HG03064 (cell line): ENCODE data around the gene KBTBD12.

ENCODE experiments used
- ATAC-seq: cut with Tn5 transposase; IDR thresholded peaks from one replicate; pipeline ENCODE4 v1.9.1; 2021; ENCODE audit warnings: low read depth; ENCODE audit not compliant: unreplicated experiment

Gene KBTBD12

DNA sequence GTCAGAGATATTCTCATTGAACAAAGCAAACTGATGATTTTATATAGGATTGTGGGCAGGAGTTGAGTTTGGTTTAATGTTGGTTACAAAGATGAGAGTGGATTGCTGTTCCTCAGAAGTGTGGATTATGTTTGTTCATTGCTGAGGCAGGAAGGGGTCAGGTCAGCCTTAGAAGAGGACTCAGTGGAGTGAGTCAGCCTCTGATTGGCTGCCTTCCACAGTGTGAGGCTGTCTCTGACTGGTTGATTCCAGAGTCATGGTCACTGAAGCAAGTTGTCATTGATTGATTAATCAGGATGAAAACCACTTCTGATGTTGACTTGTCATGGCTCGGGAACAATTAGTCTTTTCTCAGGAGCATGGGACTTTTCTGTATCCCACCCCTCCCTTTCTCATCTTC is 36.2 kb downstream of the KBTBD12 start:
- ATAC-seq, result no peak

DNA sequence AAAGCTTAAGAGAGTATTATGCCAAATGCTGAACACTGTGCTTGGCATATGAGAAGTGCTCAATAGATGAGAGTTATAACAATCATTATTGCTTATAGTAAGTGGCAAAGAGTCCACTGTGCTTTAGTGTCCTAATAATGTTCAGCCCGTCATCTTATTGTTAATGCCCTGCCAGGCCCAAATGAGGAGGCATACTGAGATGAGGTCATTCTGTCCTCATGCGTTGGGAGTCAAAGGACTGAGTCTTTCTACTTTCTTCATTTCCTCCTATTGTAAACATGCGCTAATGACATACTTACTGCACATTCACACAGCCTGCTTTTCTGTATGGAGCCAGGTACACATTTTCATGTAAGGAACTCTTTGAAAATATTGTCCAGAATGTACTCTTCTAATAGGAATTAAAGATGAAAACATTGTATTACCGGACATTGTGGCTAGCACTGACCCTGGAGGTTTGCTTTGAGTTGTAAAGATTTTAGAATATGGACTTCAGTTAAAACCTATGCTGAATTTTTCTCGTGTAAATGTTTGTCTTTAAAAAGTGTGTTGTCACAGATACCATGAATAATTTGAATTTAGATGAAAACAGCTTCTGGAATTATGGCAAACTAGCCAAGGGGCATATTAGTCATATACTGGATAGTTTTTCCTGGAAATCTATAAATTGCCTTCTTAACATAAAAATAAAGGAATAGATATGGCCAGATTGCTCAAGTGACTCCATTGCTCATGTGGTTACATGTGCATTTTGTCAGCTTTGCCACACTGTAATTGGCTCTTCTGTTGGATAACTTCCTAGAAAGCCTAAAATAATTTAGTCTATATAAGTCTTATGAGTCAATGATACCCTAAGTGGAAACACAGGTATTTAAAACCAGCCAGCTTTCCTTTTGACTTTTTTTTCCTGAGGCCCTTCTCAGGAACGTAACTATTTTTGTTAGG is 38.3 kb downstream of the KBTBD12 start:
- no peak for ATAC-seq

DNA sequence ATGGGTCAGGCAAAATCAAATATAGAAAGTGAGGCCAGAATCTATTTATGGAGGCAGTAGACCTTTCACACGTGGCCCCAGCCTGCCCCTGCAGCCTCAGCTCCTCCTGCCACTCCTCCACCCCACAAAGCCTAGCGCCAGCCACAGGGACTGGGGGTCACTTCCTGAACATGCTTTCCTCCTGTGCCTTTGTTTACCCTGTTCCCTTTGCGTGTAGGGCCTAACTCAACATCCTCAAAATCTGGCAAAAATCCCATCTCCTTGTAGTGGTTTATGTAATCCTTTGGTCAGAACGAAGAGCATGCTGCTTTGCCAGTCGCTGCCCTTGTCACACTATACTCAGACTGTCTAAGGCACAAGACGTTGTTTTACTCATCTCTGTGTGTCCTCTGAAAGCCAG is 39.6 kb downstream of the KBTBD12 start:
- ATAC-seq, result no peak

DNA sequence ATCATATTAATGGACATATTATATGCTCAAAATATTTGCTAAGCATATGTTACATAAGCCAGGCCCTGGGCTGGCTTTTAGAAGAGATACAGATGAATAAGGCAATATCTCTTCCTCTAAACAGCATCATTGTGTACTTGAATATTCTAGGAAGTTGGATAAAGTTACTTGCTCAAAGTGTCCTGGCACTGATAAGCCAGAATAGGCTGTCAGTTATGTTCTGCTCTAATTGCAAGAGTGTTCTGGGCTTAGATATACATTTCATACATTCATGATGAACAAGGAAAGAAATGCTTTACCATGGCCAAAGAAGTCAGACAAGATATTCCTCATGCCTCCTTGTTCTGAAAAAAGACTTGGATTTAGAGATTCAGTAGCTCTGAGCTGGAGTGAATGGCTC is 40.7 kb downstream of the KBTBD12 start:
- ATAC-seq, result no peak

DNA sequence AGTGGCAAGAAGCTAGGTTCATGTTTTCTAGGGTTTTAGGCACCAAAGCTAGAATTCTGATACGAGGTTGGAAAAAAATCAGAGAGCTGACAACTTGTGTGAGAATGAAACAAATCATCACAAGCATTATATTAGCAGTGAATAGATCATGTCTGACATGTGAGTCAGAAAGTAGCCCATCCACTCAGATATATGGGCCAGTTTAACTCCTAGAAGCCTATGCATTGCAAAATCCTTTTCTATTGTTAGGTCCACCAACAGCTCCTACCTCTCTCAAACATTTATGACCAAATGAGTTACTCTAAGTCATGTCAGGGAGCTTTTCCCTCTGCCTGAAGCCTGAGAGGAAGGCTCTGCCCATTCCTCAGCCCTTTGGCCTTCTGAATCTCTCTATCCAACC is 44.0 kb downstream of the KBTBD12 start:
- no peak for ATAC-seq

DNA sequence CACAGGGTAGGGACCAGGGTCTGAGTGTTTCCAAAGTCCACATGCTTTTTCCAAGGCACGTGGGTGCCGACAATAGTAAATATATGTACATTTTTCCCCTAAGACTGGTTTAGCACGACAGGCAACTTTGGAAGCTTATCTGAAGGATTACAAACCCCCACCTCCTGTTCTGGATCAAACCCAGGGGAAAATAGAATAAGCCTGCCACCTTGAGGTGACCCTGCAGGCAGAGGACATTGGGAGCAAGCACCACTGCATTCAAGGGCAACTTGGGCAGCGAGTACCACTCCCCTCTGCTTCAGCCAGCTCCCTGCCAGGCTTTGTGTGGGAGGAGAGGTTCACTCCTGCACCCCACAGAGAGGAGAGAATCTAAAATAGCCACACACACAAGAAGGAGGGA is 44.8 kb downstream of the KBTBD12 start:
- no peak for ATAC-seq

DNA sequence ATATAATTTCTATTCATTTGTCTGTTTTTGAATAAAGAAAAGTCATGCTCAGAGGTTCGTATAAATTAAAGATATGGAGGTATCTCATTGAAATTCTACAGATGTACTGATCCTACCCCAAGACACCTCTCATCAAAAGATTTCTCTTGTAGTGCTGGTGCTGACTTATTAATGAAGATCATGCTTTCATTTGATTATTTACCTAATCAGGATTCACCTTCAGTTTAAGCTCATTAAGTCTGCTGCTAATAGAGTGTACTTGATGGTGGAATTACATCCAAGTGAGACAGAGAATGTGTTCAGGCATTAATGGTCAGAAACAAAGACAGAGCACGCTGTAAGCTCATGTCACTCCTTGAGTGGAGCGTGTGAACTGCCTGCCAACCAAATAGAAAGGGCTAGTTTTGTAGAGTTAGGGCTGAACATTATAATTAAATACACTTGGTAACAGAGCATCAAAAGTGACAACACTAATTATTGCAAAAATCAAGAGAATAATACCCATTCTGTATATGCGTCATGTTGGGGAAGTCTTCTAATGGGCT is 45.5 kb downstream of the KBTBD12 start:
- no peak for ATAC-seq

DNA sequence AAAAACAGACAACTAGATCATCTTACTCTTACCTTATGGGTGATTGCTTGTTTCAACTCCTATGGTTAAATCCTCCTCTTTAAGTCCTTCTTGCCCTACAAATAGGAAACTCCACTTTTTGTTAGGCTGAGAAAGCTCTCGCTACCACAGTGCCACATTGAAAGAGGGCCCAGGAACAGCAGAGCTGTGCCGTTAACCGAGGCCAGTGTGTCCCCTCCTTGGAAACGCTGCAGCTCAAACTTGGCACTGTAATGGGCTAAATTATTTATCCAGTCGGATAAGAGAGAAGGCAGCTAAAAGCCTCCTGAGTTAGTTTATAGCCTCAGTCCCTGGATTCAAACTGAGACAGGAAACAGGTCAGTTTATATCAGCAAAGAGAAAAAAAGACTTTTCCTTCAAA is 46.1 kb downstream of the KBTBD12 start:
- no peak for ATAC-seq

DNA sequence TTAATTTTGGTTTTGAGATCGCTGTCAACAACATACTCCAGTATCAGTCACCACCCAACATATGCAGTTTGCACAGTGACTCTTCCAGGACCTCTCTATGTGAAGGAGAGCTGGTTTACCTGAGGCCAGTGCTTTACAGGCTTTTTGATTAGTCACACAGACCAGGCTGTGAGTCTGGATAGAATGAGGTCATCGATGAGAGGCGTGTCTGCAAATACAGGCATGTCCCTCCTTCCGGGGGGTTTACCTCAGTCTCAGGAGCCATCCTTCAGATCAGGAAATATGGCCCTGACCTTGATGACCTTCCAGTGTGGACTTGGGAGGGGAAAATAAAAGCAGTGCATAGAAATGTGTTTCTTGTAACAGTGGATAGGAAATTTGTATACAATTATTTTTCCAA is 46.9 kb downstream of the KBTBD12 start:
- ATAC-seq, result no peak

DNA sequence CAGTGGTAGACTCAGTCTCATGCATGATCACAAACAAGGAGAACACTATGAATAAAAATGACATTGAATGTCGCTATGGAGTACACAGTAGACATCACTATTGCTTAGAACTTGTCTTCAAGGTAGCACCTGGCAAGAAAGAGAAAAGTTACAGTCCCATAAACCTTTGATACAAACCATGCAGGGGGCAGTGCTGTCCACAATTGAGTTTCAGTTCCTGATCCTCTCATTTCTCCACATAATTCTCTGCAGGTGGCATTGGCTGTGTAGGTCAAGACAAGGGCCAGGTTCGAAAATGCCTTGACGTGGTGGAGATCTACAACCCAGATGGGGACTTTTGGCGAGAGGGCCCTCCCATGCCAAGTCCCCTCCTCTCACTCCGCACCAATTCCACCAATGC is 47.9 kb downstream of the KBTBD12 start:
- ATAC-seq, result no peak

DNA sequence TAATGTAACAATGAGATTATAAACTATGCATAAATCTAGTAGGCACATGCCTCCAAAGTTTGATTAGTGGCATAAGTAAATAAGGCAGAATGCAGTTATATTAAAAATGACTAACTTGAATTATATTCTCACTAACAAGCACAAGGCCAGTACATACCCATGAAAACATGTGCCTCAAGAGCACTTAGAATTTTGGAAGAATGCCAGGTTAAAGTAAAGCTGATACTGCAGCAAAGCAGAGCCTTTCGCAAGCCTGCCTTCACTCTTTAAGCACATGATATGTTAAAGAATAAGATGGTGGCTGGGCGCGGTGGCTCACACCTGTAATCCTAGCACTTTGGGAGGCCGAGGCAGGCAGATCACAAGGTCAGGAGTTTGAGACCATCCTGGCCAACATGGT is 49.0 kb downstream of the KBTBD12 start:
- no peak for ATAC-seq

DNA sequence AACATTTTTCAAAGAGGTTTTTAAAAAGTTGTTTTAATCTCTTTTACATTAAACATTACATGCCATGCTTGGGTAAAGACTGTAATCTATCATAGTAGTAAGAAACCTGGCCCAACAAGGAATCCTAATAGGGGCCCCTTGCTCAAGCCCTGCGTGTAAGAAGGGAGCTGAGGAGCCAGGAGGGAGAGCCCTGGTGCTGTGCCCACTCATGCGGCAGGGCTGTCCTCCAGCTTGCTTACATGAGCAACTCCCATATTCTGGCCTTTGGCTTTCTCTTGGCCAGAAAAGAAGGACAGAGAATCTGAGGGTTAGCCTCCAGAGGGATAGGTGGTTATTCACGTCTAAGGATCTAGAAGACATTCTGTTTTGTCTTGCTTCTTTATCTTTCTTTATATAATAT is 49.8 kb downstream of the KBTBD12 start:
- no peak for ATAC-seq

DNA sequence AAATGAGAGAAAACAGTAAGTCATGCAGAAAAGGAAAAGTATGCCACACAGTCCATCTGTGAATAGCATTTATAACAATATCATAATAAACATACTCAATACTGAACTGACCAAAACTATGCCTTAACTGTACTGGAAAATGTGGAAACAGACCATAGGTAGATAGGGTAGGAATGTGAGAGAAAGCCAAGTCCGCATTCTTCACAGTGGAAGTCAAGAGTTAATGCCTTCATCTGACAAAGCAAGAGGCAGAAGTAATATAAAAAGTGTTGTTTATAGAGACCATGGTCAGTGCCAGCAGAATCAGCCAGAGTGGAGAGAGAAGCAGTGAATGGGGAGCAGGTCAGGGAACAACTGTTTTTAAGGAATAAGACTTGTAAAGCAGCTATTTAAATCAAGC is 52.3 kb downstream of the KBTBD12 start:
- no peak for ATAC-seq

DNA sequence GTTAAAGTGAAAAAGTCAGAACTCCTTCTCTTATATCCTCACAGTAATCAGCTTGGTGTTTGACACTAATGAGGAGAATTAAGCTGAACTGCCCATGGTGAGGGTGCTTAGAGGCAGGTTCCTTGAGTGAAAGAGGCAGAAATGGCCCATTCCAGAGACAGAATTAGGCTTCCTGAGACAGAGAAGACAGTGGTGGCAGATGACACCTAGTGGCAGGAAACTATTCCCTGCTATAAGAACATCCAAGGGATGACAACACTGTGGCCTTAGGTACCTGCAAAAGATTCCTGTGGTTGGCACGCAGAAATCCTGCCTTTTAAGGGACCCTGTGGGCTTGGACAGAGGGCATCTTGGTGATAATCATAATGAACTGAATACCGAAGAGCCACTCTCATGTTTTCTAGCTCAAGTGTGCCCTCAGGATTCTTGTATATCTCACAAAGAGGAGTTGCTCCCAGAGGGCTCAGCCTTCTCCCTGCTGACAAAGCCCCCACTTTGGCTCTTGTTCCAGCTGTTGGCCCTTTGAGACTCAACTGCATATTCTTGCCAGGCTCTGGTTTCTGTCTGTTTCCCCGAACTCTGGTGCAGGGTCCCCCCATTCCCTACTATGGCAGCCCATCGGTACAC is 56.0 kb downstream of the KBTBD12 start:
- ATAC-seq, result no peak

DNA sequence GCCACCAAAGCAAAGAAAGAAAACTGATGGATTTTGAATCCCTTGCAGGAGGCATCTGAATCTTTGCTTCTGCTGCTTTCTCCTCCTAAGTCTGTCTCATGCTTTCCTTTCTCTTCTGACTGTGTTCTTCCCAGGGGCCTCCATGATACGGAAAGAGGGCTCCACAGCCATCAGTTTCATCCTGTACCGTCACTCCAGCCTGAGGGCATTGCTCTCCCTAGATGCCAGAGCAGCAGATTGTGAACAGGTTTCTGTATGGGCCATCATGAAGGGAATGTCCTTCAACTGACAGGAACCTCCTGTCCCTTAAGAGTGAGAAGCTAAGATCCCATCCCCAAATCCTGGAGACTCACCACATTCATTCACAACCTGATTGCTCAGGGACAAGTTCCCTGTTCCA is 59.2 kb downstream of the KBTBD12 start:
- ATAC-seq, result no peak

DNA sequence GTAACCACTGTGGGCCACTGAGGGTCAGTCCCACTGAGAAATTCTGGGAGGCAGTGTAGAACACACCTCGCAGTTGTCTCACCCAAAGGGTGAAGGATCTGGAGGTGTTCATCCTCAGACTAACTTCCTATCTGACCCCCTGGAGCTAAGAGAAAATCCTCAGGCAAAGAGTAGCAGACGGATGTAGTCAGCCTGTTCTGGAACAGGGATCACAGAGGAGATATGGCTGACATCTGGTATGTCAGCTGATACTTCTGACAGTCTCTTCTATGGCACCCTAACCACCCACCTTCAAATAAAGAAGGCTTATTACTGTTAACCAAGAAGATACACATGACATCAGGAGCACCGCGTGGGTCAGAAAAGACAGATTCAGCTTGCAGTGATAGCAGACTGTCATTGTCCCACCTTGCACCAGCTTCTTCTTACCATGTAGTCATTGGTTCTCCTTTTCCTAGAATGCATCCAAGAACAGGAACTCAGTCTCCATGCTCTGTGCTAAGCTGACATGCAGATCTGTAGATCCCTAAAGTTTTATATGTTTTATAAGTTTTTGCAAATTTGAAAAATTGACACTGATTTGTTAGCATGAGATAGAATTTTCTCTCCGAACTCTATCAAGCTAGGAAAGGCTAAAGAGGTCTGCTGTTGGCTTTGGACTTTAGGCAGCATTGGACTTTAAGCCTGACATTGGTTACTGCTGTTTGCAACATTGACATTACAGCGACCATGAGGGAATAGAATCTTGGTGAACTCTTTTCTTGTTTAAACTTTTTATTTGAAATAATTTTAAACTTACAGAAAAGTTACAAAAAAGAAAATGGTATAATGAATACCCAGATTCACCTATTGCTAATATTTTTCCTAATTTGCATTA is 60.4 kb downstream of the KBTBD12 start:
- ATAC-seq, result no peak

DNA sequence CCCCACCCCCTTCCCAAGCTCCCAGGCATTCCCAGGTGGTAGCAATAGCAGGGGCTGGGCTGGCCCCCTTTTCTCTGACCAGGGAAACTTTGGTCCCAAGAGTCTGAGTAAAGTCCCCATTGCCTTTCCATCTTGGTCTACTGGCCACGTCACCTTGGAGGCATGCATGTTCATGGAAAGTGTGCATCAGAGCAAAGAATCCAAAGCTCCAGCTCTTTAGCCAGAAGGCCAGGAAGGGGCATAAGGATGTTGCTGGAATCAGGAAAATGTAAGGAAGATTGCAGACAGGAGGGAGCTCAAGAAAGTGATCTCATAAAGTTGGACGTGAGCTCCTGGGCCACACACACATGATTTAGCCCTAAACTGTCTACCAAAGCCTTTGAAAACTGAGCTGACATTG is 63.6 kb downstream of the KBTBD12 start:
- ATAC-seq, result no peak

DNA sequence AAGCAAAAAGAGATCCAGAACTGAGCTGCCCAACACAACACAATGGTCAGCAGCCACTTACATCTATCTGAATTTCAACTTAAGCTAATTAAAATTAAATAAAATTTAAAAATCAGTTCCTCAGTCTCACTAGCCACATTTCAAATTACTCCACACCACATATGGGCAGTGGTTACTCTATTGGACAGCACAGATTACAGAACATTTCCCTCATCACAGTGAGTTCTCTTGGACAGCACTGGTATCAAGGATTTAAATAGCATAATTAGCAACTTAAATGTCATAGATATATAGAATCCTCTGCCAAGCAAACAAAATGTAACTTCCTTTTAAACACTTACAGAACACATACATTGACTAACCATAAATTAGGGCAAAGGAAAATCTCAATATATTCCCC is 64.4 kb downstream of the KBTBD12 start:
- no peak for ATAC-seq

DNA sequence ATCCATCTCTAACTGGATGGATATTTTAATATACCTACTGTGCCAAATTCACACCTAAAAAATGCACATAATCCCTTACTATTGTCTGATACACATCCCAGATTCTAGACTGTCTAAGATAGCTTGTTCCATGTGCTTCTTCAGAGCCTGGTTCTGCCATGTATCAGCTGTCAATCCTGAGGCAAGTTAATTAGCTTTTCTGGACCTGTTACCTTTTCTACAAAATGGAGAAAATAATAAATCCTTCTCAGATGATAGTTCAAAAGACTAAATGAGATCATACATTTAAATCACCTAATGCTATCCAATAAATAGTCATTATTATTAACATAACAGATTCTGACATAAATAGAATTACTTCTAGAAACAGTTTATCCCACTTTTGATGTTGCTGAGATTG is 66.1 kb downstream of the KBTBD12 start:
- ATAC-seq, result no peak

DNA sequence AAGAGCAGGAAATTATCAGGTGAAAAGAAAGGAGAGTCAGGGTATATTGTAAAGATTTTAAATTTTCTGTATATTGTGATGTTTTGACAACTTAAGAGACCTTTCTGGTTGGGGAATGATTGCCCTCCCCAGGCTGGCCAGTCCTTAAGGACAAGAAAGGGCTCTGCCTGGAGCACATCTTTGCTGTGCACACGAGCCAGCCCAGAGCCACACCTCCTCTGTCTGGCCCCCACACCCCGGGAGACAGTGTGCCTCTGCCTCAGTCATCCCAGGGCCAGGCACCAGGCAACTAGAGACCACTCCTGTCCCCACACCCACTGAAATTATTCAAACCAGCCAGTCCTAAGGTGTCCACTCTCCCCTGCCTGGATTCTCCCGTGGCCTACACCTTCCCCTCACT is 67.1 kb downstream of the KBTBD12 start:
- no peak for ATAC-seq
